Measurements from ENCODE around the gene AMOTL1. TPM values are rescaled to one million over a fixed set of nuclear protein-coding genes. Genes with fewer than 3 reads are reported as not detected.

The AMOTL1 gene
- total RNA-seq, 2 donors from 2014 or later = 56.7 to 59.5 TPM

GRCh38 chr11:94830722-94831510 is 62.8 kb downstream of the AMOTL1 start:
- H3K27me3 ChIP-seq = no peaks in the 10 kb centered on the region
- no peaks in the 10 kb centered on the region for H3K9me3 ChIP-seq
- no peak overlapping the region for H3K27ac ChIP-seq
- no peak for TF ChIP-seq CTCF (IDR thresholded peaks at IDR 0.05)
- H3K4me1 ChIP-seq = peaks cover 0 to 23% of the 10 kb centered on the region in 2 donors
- no peak for DNase-seq (ENCODE audit: low spot score)
- H3K4me3 ChIP-seq = no peak overlapping the region
- peaks cover 29% of the 10 kb centered on the region for H3K36me3 ChIP-seq

- TF ChIP-seq CTCF (IDR thresholded peaks at IDR 0.05) = no peak
- Histone ChIP-seq H3K27ac (no peak overlapping the region), H3K4me3 (no peak overlapping the region), H3K9me3 (no peaks in the 10 kb centered on the region), H3K4me1 (peaks cover 0 to 23% of the 10 kb centered on the region in 2 donors), H3K27me3 (no peaks in the 10 kb centered on the region), H3K36me3 (peaks cover 29% of the 10 kb centered on the region)
- no peak for DNase-seq (ENCODE audit: low spot score)
These were observed 63.4 kb downstream of the AMOTL1 start for GRCh38 chr11:94831529-94831928.

DNA sequence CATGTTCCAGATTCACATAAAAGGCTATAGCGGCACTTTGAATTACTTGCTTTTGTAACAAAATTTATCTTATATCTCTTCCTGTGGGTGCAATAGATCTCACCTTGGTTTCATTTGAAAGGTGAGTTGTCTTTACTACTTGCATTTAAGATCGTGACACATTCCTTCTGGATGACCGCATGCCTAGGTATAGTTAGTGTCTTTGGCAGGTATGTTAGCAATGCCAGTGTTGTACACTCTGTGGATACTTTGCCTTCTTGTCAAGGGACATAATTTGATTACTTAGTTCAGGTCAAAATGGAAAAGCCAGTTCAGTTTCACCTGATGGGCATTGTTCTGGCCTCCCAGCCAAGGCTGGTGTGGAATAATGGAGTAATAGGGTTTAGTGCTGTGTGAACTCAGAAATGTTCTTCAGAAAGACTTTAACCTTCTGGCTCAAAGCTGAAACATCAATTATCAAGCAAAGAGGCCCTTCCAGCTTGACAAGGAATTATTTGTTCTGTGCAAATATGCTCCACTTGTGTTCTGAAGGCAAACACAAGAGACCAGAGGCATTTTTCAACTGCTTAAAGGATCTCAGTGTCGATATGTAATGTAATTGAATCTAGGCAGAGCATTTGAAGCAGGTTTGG is 64.6 kb downstream of the AMOTL1 start:
- Histone ChIP-seq H3K4me1 (peaks cover 0 to 33% of the 10 kb centered on the region in 2 donors), H3K27me3 (no peaks in the 10 kb centered on the region), H3K36me3 (peaks cover 27% of the 10 kb centered on the region), H3K4me3 (no peak overlapping the region), H3K27ac (no peak overlapping the region), H3K9me3 (no peaks in the 10 kb centered on the region)
- no peak for TF ChIP-seq CTCF (IDR thresholded peaks at IDR 0.05)
- DNase-seq (ENCODE audit: low spot score) = no peak

DNA sequence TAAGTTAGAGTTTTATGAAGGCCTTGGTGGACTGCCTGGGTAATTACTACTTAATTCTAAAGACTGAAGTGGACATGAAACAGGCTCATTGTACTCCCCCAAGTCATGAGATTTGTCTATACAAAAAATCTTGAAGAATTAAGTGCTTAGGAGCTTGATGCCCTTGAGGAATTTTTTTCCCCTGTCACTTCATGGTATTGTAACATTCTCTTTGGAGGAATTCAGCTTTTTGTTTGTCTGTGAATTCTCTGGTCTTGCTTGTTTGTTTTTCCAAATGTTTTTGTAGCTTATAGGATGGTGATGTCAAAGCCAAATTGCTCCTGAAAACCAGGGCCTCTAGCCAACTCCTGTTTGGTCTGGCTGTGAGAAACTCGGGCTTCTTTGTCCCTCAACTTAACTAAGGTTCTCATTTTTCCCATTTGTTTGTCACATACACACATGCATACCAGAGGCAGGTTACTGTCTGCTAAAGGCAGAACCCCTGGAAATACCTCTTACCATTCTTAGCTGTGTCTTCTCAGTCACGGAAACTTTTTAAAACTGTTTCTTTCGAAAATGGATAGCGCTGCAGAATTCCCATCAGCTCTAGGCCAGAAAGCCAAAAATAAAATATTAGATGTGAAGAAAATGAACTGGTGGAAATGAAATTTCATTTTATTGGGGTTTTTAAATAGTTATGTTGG is 66.9 kb downstream of the AMOTL1 start:
- H3K27ac ChIP-seq = peak overlapping the region in 1 of 2 donors; percentile 14
- TF ChIP-seq CTCF (IDR thresholded peaks at IDR 0.05) = no peak
- no peak overlapping the region for H3K4me3 ChIP-seq
- H3K9me3 ChIP-seq = no peaks in the 10 kb centered on the region
- peaks cover 0 to 43% of the 10 kb centered on the region in 2 donors for H3K4me1 ChIP-seq
- H3K27me3 ChIP-seq = no peaks in the 10 kb centered on the region
- DNase-seq (ENCODE audit: low spot score) = no peak
- H3K36me3 ChIP-seq = peaks cover 27% of the 10 kb centered on the region

GRCh38 chr11:94835594-94835927 is 67.4 kb downstream of the AMOTL1 start:
- H3K27me3 ChIP-seq = no peaks in the 10 kb centered on the region
- DNase-seq (ENCODE audit: low spot score) = no peak
- no peak for TF ChIP-seq CTCF (IDR thresholded peaks at IDR 0.05)
- peaks cover 0 to 43% of the 10 kb centered on the region in 2 donors for H3K4me1 ChIP-seq
- peaks cover 25% of the 10 kb centered on the region for H3K36me3 ChIP-seq
- H3K9me3 ChIP-seq = no peaks in the 10 kb centered on the region
- H3K27ac ChIP-seq = peak overlapping the region in 1 of 2 donors; percentile 14
- H3K4me3 ChIP-seq = no peak overlapping the region

Measured in right atrium auricular region (tissue), 2 donors.